ENCODE results near the gene BEND7.
"Not testable (repeated sequence)": the region's sequence is repeated elsewhere in the genome, so short reads cannot be mapped to it uniquely, and the experiment has no call there.

Gene BEND7

GRCh38 chr10:13528875-13529713 lies at the start of gene BEND7:
Gene BEND7 (minus strand): TSS chr10:13529014. CDS start chr10:13528533, 481 bp downstream.
- DNase-seq, result no peak

- DNase-seq, result no peak
These were observed 45.1 kb upstream of the BEND7 start for GRCh38 chr10:13573960-13574359.

- no peak for DNase-seq
These were observed 42.7 kb upstream of the BEND7 start for GRCh38 chr10:13571541-13571940.

GRCh38 chr10:13567030-13567429 lies 38.2 kb upstream of the BEND7 start:
- peak; percentile 79 for DNase-seq

- DNase-seq, result no peak
These were observed 35.8 kb upstream of the BEND7 start for GRCh38 chr10:13564576-13564975.

GRCh38 chr10:13563481-13564445 lies 34.9 kb upstream of the BEND7 start:
- no peak for DNase-seq

- no peak for DNase-seq
These were observed 31.8 kb upstream of the BEND7 start for GRCh38 chr10:13560597-13560996.

GRCh38 chr10:13559124-13559700 lies 30.4 kb upstream of the BEND7 start:
- DNase-seq, result no peak

GRCh38 chr10:13555884-13556510 lies 27.2 kb upstream of the BEND7 start:
- no peak for DNase-seq

GRCh38 chr10:13550802-13551201 lies 22.0 kb upstream of the BEND7 start:
- no peak for DNase-seq

GRCh38 chr10:13542533-13542932 lies 13.7 kb upstream of the BEND7 start:
- DNase-seq, result no peak

- not testable (repeated sequence) for DNase-seq
These were observed 9.2 kb upstream of the BEND7 start for GRCh38 chr10:13537985-13538384.

- DNase-seq, result no peak
These were observed 8.0 kb upstream of the BEND7 start for GRCh38 chr10:13536674-13537366.

GRCh38 chr10:13535346-13535745 lies 6.5 kb upstream of the BEND7 start:
- DNase-seq, result no peak

- no peak for DNase-seq
These were observed 830 bp upstream of the BEND7 start for GRCh38 chr10:13529714-13529973.

- DNase-seq, result no peak
These were observed 515 bp downstream of the BEND7 start for GRCh38 chr10:13528123-13528874.

- no peak for DNase-seq
These were observed 1.0 kb downstream of the BEND7 start for GRCh38 chr10:13527864-13528122.

- DNase-seq, result no peak
These were observed 1.6 kb downstream of the BEND7 start for GRCh38 chr10:13526948-13527863.

- DNase-seq, result no peak
These were observed 3.2 kb downstream of the BEND7 start for GRCh38 chr10:13525663-13526062.

- no peak for DNase-seq
These were observed 7.8 kb downstream of the BEND7 start for GRCh38 chr10:13521026-13521425.

GRCh38 chr10:13520194-13520593 lies 8.6 kb downstream of the BEND7 start:
- DNase-seq, result no peak
